AG10803 (cell line): ENCODE results near the gene DRAXIN.

Experiments used
- DNase-seq: peaks from one replicate; pipeline ENCODE4 v3.0.0; 2010; ENCODE audit warnings: low read depth
- H3K4me3 ChIP-seq: 2 replicates; pipeline ENCODE4 v1.5.1; 2011; ENCODE audit warnings: mild to moderate bottlenecking, low read length, control low read depth
- TF ChIP-seq, protein P1 (sequence below): conservative IDR thresholded peaks from 2 replicates; pipeline ENCODE4 v1.5.1; 2011; ENCODE audit warnings: mild to moderate bottlenecking, low read length, control low read depth, inconsistent platforms

The DRAXIN gene

GRCh38 chr1:11720033-11720376, 28.5 kb downstream of the DRAXIN start:
- no peak overlapping the region for H3K4me3 ChIP-seq
- TF ChIP-seq, protein P1, sequence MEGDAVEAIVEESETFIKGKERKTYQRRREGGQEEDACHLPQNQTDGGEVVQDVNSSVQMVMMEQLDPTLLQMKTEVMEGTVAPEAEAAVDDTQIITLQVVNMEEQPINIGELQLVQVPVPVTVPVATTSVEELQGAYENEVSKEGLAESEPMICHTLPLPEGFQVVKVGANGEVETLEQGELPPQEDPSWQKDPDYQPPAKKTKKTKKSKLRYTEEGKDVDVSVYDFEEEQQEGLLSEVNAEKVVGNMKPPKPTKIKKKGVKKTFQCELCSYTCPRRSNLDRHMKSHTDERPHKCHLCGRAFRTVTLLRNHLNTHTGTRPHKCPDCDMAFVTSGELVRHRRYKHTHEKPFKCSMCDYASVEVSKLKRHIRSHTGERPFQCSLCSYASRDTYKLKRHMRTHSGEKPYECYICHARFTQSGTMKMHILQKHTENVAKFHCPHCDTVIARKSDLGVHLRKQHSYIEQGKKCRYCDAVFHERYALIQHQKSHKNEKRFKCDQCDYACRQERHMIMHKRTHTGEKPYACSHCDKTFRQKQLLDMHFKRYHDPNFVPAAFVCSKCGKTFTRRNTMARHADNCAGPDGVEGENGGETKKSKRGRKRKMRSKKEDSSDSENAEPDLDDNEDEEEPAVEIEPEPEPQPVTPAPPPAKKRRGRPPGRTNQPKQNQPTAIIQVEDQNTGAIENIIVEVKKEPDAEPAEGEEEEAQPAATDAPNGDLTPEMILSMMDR, result no peak
- DNase-seq, result no peak

DNA sequence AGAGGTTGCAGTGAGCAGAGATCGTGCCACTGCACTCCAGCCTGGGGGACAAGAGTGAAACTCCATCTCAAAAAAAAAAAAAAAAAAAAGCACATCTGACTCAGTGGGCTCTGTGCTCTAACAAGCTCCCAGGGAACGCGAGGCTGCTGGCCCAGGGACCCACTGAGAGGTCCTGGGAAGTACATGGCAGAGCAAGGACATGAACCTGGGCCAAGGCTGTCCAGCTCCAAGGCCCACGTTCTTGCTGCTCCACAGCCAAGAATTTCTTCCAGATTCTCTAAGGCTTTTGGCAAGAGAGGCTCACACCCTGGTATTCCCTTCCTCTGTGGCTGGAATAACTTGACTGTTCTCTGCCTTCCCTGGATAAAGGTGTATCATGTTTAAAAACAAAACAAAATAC, 29.0 kb downstream of the DRAXIN start:
- no peak for DNase-seq
- H3K4me3 ChIP-seq, result no peak overlapping the region
- TF ChIP-seq, protein P1, result no peak

DNA sequence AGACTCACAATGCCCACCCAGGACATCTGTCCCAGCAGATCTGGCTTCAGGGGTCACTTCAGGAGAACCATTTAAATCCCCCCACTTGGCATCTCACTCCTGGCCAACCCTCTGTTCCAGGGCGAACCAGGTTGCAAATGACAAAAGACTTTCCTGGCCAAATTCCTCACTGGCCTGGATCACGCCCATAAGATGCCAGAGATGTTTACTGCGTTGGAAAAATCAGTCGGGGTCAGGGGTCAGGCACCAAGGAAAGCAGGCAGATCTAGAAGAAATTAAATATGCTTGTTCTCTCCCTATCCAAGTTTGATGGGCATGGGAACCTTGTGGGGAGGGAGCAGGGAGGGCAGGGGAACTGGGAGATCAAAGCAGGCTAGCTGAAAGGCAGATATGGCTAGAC, 29.8 kb downstream of the DRAXIN start:
- no peak for DNase-seq
- TF ChIP-seq, protein P1, result no peak
- no peak overlapping the region for H3K4me3 ChIP-seq

GRCh38 chr1:11722538-11722937, 31.0 kb downstream of the DRAXIN start:
- H3K4me3 ChIP-seq, result no peak overlapping the region
- TF ChIP-seq, protein P1, result no peak
- no peak for DNase-seq

DNA sequence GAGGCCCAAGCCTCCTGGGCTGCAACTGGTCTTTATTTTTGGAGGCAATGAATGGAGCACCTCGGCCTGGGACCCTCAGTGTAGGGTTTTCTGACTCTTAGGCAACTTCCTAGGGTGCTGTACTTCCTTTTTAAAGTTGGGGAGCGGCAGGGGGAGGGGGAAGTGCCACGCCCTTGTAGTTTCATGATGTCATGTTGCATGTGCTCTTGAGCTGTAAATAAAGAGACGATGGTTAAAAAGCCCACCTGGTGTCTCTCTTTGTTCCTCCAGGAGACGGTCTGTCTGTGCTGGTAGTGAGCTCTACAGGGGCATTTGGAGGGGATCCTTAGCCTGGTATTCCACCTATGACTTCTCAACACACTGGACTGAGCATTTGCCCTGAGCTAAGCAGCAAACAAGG, 34.1 kb downstream of the DRAXIN start:
- DNase-seq, result no peak
- TF ChIP-seq, protein P1, result no peak
- H3K4me3 ChIP-seq, result no peak overlapping the region

DNA sequence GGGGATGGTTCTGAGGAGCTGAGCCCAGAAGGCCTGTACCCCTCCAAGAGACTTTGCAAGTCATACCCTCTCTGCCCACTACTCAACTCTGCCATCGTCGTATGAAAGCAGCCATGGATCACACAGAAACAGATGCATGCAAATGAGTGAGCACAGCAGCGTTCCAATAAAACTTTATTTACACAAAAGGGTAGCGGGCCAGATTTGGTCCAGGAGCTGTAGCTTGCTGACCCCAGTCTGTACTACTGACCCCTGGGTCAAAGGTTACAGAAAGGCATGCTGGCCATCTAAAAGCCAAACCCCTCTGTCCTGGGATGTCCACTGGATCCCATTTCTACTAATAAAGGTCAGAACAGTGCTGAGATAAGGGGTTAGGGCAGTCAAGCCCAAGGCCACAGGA, 35.6 kb downstream of the DRAXIN start:
- TF ChIP-seq, protein P1, result no peak
- no peak overlapping the region for H3K4me3 ChIP-seq
- DNase-seq, result no peak

DNA sequence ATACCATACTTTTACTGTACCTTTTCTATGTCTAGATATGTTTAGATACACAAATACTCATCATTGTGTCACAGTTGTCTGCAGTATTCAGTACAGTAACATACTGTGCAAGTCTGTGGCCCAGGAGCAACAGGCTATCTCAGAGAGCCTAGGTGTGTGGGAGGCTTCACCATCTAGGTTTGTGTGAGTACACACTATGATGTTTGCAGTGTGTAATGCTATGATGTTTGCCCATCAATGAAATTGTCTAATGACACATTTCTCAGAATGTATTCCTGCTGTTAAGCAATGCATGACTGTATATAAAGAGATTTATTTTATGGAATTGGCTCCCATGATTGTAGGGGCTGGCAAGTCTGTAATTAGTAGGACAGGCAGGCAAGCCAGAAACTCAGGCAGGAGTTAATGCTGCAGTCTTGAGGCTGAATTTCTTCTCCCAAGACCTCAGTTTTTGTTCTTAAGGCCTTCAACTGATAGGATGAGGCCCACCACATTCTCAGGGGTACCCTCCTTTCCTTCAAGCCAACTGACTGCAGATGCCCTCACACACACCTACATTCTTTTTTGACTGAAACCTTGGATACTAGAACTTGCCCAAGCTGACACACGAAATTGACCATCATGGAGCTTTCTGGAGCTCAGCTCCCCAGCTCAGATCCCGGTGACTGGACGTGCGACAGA, 36.8 kb downstream of the DRAXIN start:
- TF ChIP-seq, protein P1, result no peak
- no peak for DNase-seq
- no peak overlapping the region for H3K4me3 ChIP-seq
